ENCODE data around the gene PPP1R13B.
A peak's percentile ranks its signal among the peaks of the same experiment; 100 is the strongest.

Gene PPP1R13B

GRCh38 chr14:103886304-103887169 lies 39.2 kb upstream of the PPP1R13B start:
- no peak for FAIRE-seq
- no peak for DNase-seq (ENCODE audit: insufficient read length, low spot score)
- no peak for TF ChIP-seq POLR2A (IDR thresholded peaks at IDR 0.05; ENCODE audit: low read depth, low read length)

- TF ChIP-seq POLR2A (IDR thresholded peaks at IDR 0.05; ENCODE audit: low read depth, low read length), result no peak
- DNase-seq (ENCODE audit: insufficient read length, low spot score) (no peak), FAIRE-seq (no peak)
These were observed 38.1 kb upstream of the PPP1R13B start for GRCh38 chr14:103885509-103885932.

- FAIRE-seq (no peak), DNase-seq (ENCODE audit: insufficient read length, low spot score) (no peak)
- TF ChIP-seq POLR2A (IDR thresholded peaks at IDR 0.05; ENCODE audit: low read depth, low read length), result no peak
These were observed 37.5 kb upstream of the PPP1R13B start for GRCh38 chr14:103884854-103885253.

GRCh38 chr14:103883263-103883523 lies 35.8 kb upstream of the PPP1R13B start:
- TF ChIP-seq POLR2A (IDR thresholded peaks at IDR 0.05; ENCODE audit: low read depth, low read length), result no peak
- no peak for FAIRE-seq
- no peak for DNase-seq (ENCODE audit: insufficient read length, low spot score)

DNA sequence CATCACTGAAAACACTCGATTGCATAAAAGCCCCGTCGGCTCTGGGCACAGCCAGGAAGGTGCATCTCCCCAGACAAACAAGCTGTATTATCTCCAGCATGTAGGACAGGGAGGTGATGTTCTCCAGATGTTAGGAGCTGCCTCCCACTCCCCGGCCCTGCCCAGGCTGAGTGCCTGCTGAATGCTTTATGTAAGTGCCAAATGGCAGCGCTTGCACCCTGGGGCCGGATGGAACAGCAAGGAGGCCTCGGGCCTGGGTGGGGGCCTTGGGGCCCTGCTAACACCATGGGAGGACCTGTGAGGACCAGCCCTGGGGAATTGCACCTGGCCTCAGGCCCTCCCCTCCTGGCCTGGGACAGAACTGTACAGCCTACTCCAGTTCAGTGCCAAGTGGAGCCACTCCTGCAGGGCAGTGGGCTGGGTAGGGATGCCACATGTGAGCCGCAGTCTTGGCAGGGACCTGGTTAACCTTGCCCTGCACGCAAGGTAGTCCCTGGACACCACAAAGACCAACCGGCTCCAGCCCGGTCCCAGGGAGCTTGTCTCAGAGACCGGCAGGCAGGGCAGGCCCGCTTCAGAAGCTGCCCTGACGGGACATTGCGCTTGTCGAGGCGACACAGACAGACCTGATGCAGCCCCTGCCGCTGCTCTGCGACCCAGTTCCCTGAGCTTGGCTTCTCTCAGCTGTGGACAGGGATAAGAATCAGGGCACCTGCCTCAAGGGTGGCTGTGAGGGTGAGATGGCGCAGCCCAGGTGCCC lies 35.3 kb upstream of the PPP1R13B start:
- no peak for TF ChIP-seq POLR2A (IDR thresholded peaks at IDR 0.05; ENCODE audit: low read depth, low read length)
- FAIRE-seq (no peak), DNase-seq (ENCODE audit: insufficient read length, low spot score) (no peak)

GRCh38 chr14:103881268-103882201 lies 34.2 kb upstream of the PPP1R13B start:
- DNase-seq (ENCODE audit: insufficient read length, low spot score) (no peak), FAIRE-seq (no peak)
- no peak for TF ChIP-seq POLR2A (IDR thresholded peaks at IDR 0.05; ENCODE audit: low read depth, low read length)

- FAIRE-seq (peak; percentile 23), DNase-seq (ENCODE audit: insufficient read length, low spot score) (peak; percentile 57)
- TF ChIP-seq POLR2A (IDR thresholded peaks at IDR 0.05; ENCODE audit: low read depth, low read length), result no peak
These were observed 33.2 kb upstream of the PPP1R13B start for GRCh38 chr14:103880348-103881267.

GRCh38 chr14:103879570-103880347 lies 32.4 kb upstream of the PPP1R13B start:
- peak; percentile 11 for FAIRE-seq
- no peak for TF ChIP-seq POLR2A (IDR thresholded peaks at IDR 0.05; ENCODE audit: low read depth, low read length)
- DNase-seq (ENCODE audit: insufficient read length, low spot score), result no peak

DNA sequence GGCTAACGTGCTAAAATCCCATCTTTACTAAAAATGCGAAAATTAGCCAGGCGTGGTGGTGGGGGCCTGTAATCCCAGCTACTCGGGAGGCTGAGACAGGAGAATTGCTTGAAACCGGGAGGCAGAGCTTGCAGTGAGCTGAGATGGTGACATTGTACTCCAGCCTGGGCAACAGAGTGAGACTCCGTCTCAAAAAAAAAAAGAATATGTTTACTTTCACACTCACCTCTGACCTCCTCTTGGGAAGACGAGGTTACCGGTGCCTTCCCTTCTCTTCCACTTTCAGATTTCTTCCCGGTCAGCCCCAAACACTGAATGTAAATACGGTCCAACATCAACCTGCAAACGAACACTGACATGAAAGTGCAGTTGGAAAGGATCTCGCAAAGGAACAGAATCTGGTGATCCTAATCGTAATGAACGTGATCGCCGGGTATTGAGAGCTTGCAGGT lies 31.8 kb upstream of the PPP1R13B start:
- no peak for FAIRE-seq
- no peak for DNase-seq (ENCODE audit: insufficient read length, low spot score)
- no peak for TF ChIP-seq POLR2A (IDR thresholded peaks at IDR 0.05; ENCODE audit: low read depth, low read length)

- no peak for DNase-seq (ENCODE audit: insufficient read length, low spot score)
- no peak for FAIRE-seq
- no peak for TF ChIP-seq POLR2A (IDR thresholded peaks at IDR 0.05; ENCODE audit: low read depth, low read length)
These were observed 30.8 kb upstream of the PPP1R13B start for GRCh38 chr14:103878180-103878579.

- no peak for TF ChIP-seq POLR2A (IDR thresholded peaks at IDR 0.05; ENCODE audit: low read depth, low read length)
- DNase-seq (ENCODE audit: insufficient read length, low spot score) (no peak), FAIRE-seq (no peak)
These were observed 27.6 kb upstream of the PPP1R13B start for GRCh38 chr14:103875010-103875409.

- FAIRE-seq (no peak), DNase-seq (ENCODE audit: insufficient read length, low spot score) (no peak)
- no peak for TF ChIP-seq POLR2A (IDR thresholded peaks at IDR 0.05; ENCODE audit: low read depth, low read length)
These were observed 25.2 kb upstream of the PPP1R13B start for GRCh38 chr14:103872481-103873113.
